Motor neuron (in vitro differentiated cells): ENCODE measurements around the gene PGBD2. TPM values are rescaled to one million over a fixed set of nuclear protein-coding genes. Genes with fewer than 3 reads are reported as not detected.
"Not testable (repeated sequence)": the region's sequence is repeated elsewhere in the genome, so short reads cannot be mapped to it uniquely, and the experiment has no call there.

Experiments
- ATAC-seq, 8 experiments: fragments of 200-7000 bp; cut with Tn5 transposase; replicated peaks in 6 of 8; 2 replicates each; pipeline ENCODE4 v1.8.0; 2021; ENCODE audit warnings: mild to moderate bottlenecking in 8 of 8, moderate library complexity in 8 of 8
- H3K27ac ChIP-seq, 2 donors: fragments of 250-450 bp; sonication (Bioruptor Pico); 2 replicates each; pipeline ENCODE4 v1.9.0; 2021; ENCODE audit warnings: antibody characterized with exemption in 2 of 2, mild to moderate bottlenecking in 2 of 2, moderate library complexity in 1 of 2
- H3K4me1 ChIP-seq, 2 donors: fragments of 250-450 bp; sonication (Bioruptor Pico); replicated peaks in 1 of 2; 2 replicates each; pipeline ENCODE4 v1.6.1; 2021; ENCODE audit warnings: antibody characterized with exemption in 2 of 2, mild to moderate bottlenecking in 2 of 2, moderate library complexity in 1 of 2
- H3K4me3 ChIP-seq, 5 donors: fragments of 250-450 bp; sonication (Bioruptor Pico); 2 replicates each; pipeline ENCODE4 v1.9.0; 2021; ENCODE audit warnings: antibody characterized with exemption in 5 of 5, mild to moderate bottlenecking in 5 of 5, moderate library complexity in 4 of 5
- WGBS, 10 experiments: fragments of 450-650 bp; shearing (Covaris generic); methylation state at CpG; one replicate each; pipeline ENCODE4 v1.0.0; 2022; 5-methylcytosine and 5-hydroxymethylcytosine counted together
- in situ Hi-C, 9 experiments: fragments of 400-800 bp; cut with MboI; loops; one replicate each; pipeline ENCODE4 v1.15.0; 2021; ENCODE audit warnings: low sequenced_read_pairs in 9 of 9, low pct_unique_long_range_greater_than_20kb in 2 of 9; ENCODE audit not compliant: unreplicated experiment in 9 of 9
- total RNA-seq, 8 experiments: library from RNA; unstranded; fragments of 300-600 nt; gene quantifications; 2 replicates each; pipeline versions ENCODE4 v1.2.3 to v1.2.4, GENCODE V29; 2022

The PGBD2 gene
- total RNA-seq, 8 experiments from 2014 or later, result 3.2 to 10.1 (median 6.1) TPM

- in situ Hi-C loops, result no loop called here
- WGBS, 10 experiments, result 63 to 95% (median 77%) methylated on average over 3 to 13 of the region's 13 CpGs
- Histone ChIP-seq H3K4me3 (no peak overlapping the region), H3K27ac (peak overlapping the region in 1 of 2 donors; percentile 11), H3K4me1 (peaks cover 24 to 30% of the 10 kb centered on the region in 2 donors)
- ATAC-seq, result peak in 5 of 8 experiments; percentile 69 to 90 (median 78)
Measured at GRCh38 chr1:248923352-248924338, 17.6 kb downstream of the PGBD2 start.

GRCh38 chr1:248924696-248925532 is 18.9 kb downstream of the PGBD2 start:
- H3K27ac ChIP-seq, result no peak overlapping the region
- peaks cover 24 to 30% of the 10 kb centered on the region in 2 donors for H3K4me1 ChIP-seq
- in situ Hi-C loops, result no loop called here
- peak in 7 of 8 experiments; percentile 48 to 90 (median 64) for ATAC-seq
- 38 to 100% (median 80%) methylated on average over 1 to 8 of the region's 10 CpGs; no CpG with 5 or more reads in 1 of the 10 experiments for WGBS, 10 experiments
- no peak overlapping the region for H3K4me3 ChIP-seq

- H3K4me3 ChIP-seq, in situ Hi-C loops, H3K27ac ChIP-seq, ATAC-seq: not testable (repeated sequence)
- 60 to 100% (median 81%) methylated on average over 1 to 3 of the region's 4 CpGs; no CpG with 5 or more reads in 6 of the 10 experiments for WGBS, 10 experiments
- peaks cover 24 to 30% of the 10 kb centered on the region in 2 donors for H3K4me1 ChIP-seq
Measured at GRCh38 chr1:248925859-248926258, 19.8 kb downstream of the PGBD2 start.

- no peak for ATAC-seq
- H3K4me3 ChIP-seq, result no peak overlapping the region
- peaks cover 24 to 30% of the 10 kb centered on the region in 2 donors for H3K4me1 ChIP-seq
- no peak overlapping the region for H3K27ac ChIP-seq
- 6 to 95% (median 60%) methylated on average over 1 to 7 of the region's 7 CpGs for WGBS, 10 experiments
- in situ Hi-C loops, result no loop called here
Measured at GRCh38 chr1:248926401-248927182, 20.6 kb downstream of the PGBD2 start.

- H3K27ac ChIP-seq, in situ Hi-C loops, ATAC-seq, H3K4me3 ChIP-seq: not testable (repeated sequence)
- H3K4me1 ChIP-seq, result peaks cover 24 to 30% of the 10 kb centered on the region in 2 donors
- WGBS, 10 experiments, result 0 to 89% (median 40%) methylated on average over 1 to 3 of the region's 3 CpGs; no CpG with 5 or more reads in 1 of the 10 experiments
Measured at GRCh38 chr1:248927283-248927682, 21.2 kb downstream of the PGBD2 start.

- H3K27ac ChIP-seq, ATAC-seq, in situ Hi-C loops, H3K4me3 ChIP-seq: not testable (repeated sequence)
- peaks cover 24 to 28% of the 10 kb centered on the region in 2 donors for H3K4me1 ChIP-seq
Measured at GRCh38 chr1:248928122-248928521, 22.1 kb downstream of the PGBD2 start.

GRCh38 chr1:248930037-248930436 is 24.0 kb downstream of the PGBD2 start:
- peaks cover 12 to 14% of the 10 kb centered on the region in 2 donors for H3K4me1 ChIP-seq
- H3K4me3 ChIP-seq, in situ Hi-C loops, ATAC-seq: not testable (repeated sequence)
- peak overlapping the region in 1 of 2 donors; percentile 9 for H3K27ac ChIP-seq
- 44 to 100% (median 91%) methylated on average over 1 to 4 of the region's 4 CpGs for WGBS, 10 experiments

GRCh38 chr1:248938173-248938809 is 32.3 kb downstream of the PGBD2 start:
- H3K4me1 ChIP-seq, H3K27ac ChIP-seq, ATAC-seq, H3K4me3 ChIP-seq, in situ Hi-C loops: not testable (repeated sequence)
- no CpG with 5 or more reads among the region's 9 CpGs for WGBS, 10 experiments

- no CpG with 5 or more reads among the region's 77 CpGs for WGBS, 10 experiments
- in situ Hi-C loops, H3K4me3 ChIP-seq, H3K27ac ChIP-seq, H3K4me1 ChIP-seq: not testable (repeated sequence)
- ATAC-seq, result peak in 1 of 8 experiments; percentile 45
Measured at GRCh38 chr1:248944134-248944999, 38.3 kb downstream of the PGBD2 start.

GRCh38 chr1:248945000-248945423 is 39.0 kb downstream of the PGBD2 start:
- H3K27ac ChIP-seq, in situ Hi-C loops, H3K4me1 ChIP-seq, H3K4me3 ChIP-seq: not testable (repeated sequence)
- ATAC-seq, result peak in 1 of 8 experiments; percentile 36
- no CpG with 5 or more reads among the region's 33 CpGs for WGBS, 10 experiments

GRCh38 chr1:248945453-248945852 is 39.4 kb downstream of the PGBD2 start:
- peak in 2 of 8 experiments; percentile 29 to 65 for ATAC-seq
- H3K4me1 ChIP-seq, H3K27ac ChIP-seq, H3K4me3 ChIP-seq, in situ Hi-C loops: not testable (repeated sequence)
- WGBS, 10 experiments, result no CpG with 5 or more reads among the region's 13 CpGs
